HepG2 (cell line): ENCODE data around the gene PPM1M. TPM values are rescaled to one million over a fixed set of nuclear protein-coding genes. Genes with fewer than 3 reads are reported as not detected.
A peak's percentile ranks its signal among the peaks of the same experiment; 100 is the strongest.

ENCODE experiments used
- AKAP8 ChIP-seq: sonication (generic); formaldehyde crosslinking; IDR thresholded peaks from 2 replicates; pipeline ENCODE4 v1.5.1; 2020; ENCODE audit warnings: mild to moderate bottlenecking, missing genetic modification reagents
- CCDC6 ChIP-seq: sonication (generic); formaldehyde crosslinking; IDR thresholded peaks from 2 replicates; pipeline ENCODE4 v1.8.1; 2022; ENCODE audit warnings: mild to moderate bottlenecking, missing genetic modification reagents, moderate library complexity
- ELF3 ChIP-seq: IDR thresholded peaks from 2 replicates; pipeline ENCODE4 v1.6.1; 2016; ENCODE audit warnings: missing genetic modification reagents, missing compliant biosample characterization
- EP300 ChIP-seq, 3 experiments: sonication (generic) in 1 of 3; formaldehyde crosslinking in 1 of 3; IDR thresholded peaks; 2 replicates each; pipeline versions ENCODE4 v1.5.1 to v1.6.1; 2011 to 2020; ENCODE audit warnings: low read depth in 2 of 3, low read length in 2 of 3, borderline replicate concordance in 1 of 3, improper control_type of control experiment in 1 of 3, mild to moderate bottlenecking in 1 of 3, missing genetic modification reagents in 1 of 3, moderate library complexity in 1 of 3
- ISX ChIP-seq: sonication (generic); formaldehyde crosslinking; conservative IDR thresholded peaks from 2 replicates; pipeline ENCODE4 v1.5.0; 2020; ENCODE audit warnings: missing genetic modification reagents
- MXD4 ChIP-seq: IDR thresholded peaks from 2 replicates; pipeline ENCODE4 v1.6.1; 2016; ENCODE audit warnings: mild to moderate bottlenecking, missing biosample characterization, missing genetic modification reagents
- NONO ChIP-seq, 2 experiments: fragments of 450-650 bp in 1 of 2; sonication (generic) in 1 of 2; formaldehyde crosslinking in 1 of 2; IDR thresholded peaks in 1 of 2; conservative IDR thresholded peaks in 1 of 2; 2 replicates each; pipeline versions ENCODE4 v1.6.1 to v1.8.0; 2017 to 2022; ENCODE audit warnings: mild to moderate bottlenecking in 1 of 2, missing genetic modification reagents in 1 of 2, moderate library complexity in 1 of 2
- PHF21A ChIP-seq: sonication (generic); formaldehyde crosslinking; IDR thresholded peaks from 2 replicates; pipeline ENCODE4 v1.5.0; 2020; ENCODE audit warnings: mild to moderate bottlenecking, missing genetic modification reagents
- TAF1 ChIP-seq: sonication (generic); formaldehyde crosslinking; IDR thresholded peaks from 2 replicates; pipeline ENCODE4 v1.4.0; 2020; ENCODE audit warnings: missing genetic modification reagents
- YY1 ChIP-seq: IDR thresholded peaks from 2 replicates; pipeline ENCODE4 v1.6.1; 2011; ENCODE audit warnings: low read length, low read depth, moderate library complexity, mild to moderate bottlenecking; ENCODE audit not compliant: insufficient read depth, insufficient replicate concordance
- ZBTB21 ChIP-seq: sonication (generic); formaldehyde crosslinking; IDR thresholded peaks from 2 replicates; pipeline ENCODE4 v1.4.0; 2020; ENCODE audit warnings: missing genetic modification reagents
- ZNF136 ChIP-seq: sonication (generic); formaldehyde crosslinking; IDR thresholded peaks from 2 replicates; pipeline ENCODE4 v1.8.1; 2022; ENCODE audit warnings: low read depth, mild to moderate bottlenecking, moderate library complexity, missing genetic modification reagents
- ZNF747 ChIP-seq: sonication (generic); formaldehyde crosslinking; IDR thresholded peaks from 2 replicates; pipeline ENCODE4 v1.8.1; 2023; ENCODE audit warnings: missing genetic modification reagents, mild to moderate bottlenecking, borderline replicate concordance
- ZNF772 ChIP-seq: sonication (generic); formaldehyde crosslinking; IDR thresholded peaks from 2 replicates; pipeline ENCODE4 v1.5.0; 2020; ENCODE audit warnings: mild to moderate bottlenecking, missing genetic modification reagents
- polyA plus RNA-seq, 8 experiments: library from polyadenylated mRNA; depleted of rRNA in 3 of 8; stranded (reverse) in 7 of 8; unstranded in 1 of 8; fragments of >200 nt; fragmentation: Illumina TruSeq in 4 of 8; extraction: Trizol in 4 of 8; gene quantifications; 2 replicates each; pipeline versions ENCODE4 v1.2.1 to v1.2.3, GENCODE V29; 2011 to 2016; ENCODE audit warnings: low read depth in 4 of 8, missing spikeins in 1 of 8, mixed read lengths in 1 of 8; ENCODE audit not compliant: insufficient read depth in 1 of 8
- total RNA-seq, 5 experiments: library from RNA; depleted of rRNA; stranded (reverse); fragments of >200 nt; fragmentation: Illumina TruSeq; extraction: Trizol; gene quantifications; 2 replicates each; pipeline ENCODE4 v1.2.3, GENCODE V29; 2016; ENCODE audit warnings: low read depth in 1 of 5
- TF ChIP-seq, protein P1 (sequence below): sonication (generic); formaldehyde crosslinking; IDR thresholded peaks from 2 replicates; pipeline ENCODE4 v1.5.1; 2020; ENCODE audit warnings: mild to moderate bottlenecking, missing genetic modification reagents, moderate library complexity
- TF ChIP-seq, protein P2 (sequence below): IDR thresholded peaks from 2 replicates; pipeline ENCODE4 v1.6.1; 2016; ENCODE audit warnings: low read depth, borderline replicate concordance
- TF ChIP-seq, protein P3 (sequence below): sonication (generic); formaldehyde crosslinking; IDR thresholded peaks from 2 replicates; pipeline ENCODE4 v1.5.0; 2020; ENCODE audit warnings: mild to moderate bottlenecking, missing genetic modification reagents
- TF ChIP-seq, protein P4 (sequence below): sonication (generic); formaldehyde crosslinking; IDR thresholded peaks from 2 replicates; pipeline ENCODE4 v1.8.1; 2023; ENCODE audit warnings: mild to moderate bottlenecking, missing genetic modification reagents
- TF ChIP-seq, protein P5 (sequence below): IDR thresholded peaks from 2 replicates; pipeline ENCODE4 v1.6.1; 2012; ENCODE audit warnings: inconsistent platforms
- TF ChIP-seq, protein P6 (sequence below): sonication (generic); formaldehyde crosslinking; IDR thresholded peaks from 2 replicates; pipeline ENCODE4 v1.8.1; 2023; ENCODE audit warnings: mild to moderate bottlenecking, inconsistent platforms, moderate library complexity, missing genetic modification reagents, borderline replicate concordance
- TF ChIP-seq, protein P7 (sequence below): sonication (generic); formaldehyde crosslinking; IDR thresholded peaks from 2 replicates; pipeline ENCODE4 v1.4.0; 2020; ENCODE audit warnings: mild to moderate bottlenecking, low read depth, missing genetic modification reagents

The PPM1M gene
- total and polyA plus RNA-seq, 2 of the 13 experiments (the other 11 are each of a cell fraction or from before 2014, with no cell fraction given) = 2.5 to 5.9 TPM

DNA sequence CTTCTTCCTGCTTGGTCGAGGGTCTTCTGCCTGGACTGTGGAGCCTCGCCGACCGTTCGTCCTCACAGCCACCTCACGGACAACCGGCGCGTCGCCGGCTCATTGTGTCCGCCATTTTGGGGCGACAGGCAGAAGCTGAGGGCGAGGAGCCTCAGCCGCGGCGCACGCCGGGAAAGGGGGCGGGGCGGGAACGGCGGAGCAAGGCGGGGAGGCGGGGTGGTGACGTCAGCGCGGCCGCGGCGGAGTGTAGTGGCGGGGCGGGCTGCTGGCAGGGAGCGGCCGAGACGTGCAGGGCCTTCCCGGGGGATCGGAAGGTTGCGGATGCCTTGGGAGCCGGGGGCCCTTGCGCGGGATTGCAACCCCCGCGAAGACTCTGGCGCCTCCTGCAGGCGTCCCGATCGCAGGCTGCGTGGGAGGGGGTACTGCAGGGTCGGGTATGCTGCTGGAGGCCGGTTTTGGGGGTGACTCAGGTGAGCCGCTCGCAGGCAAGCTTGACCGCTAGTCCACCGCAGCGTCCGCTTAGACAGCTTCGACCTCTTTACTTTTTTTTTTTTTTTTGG, 33.0 kb downstream of the PPM1M start, which contains the start of gene WDR82 (continued):
- TF ChIP-seq TAF1 (peak; percentile 98), PHF21A (CRISPR knock-in tag) (peak; percentile 47; the same call in 1 of the 2 replicates), ELF3 (0 out of 2 replicates have a peak, but pooled peaks have one; percentile 4), NONO (IDR thresholded peaks at IDR 0.05) (no peak), NONO (CRISPR knock-in tag; conservative IDR thresholded peaks at IDR 0.05) (peak; percentile 89), ZBTB21 (CRISPR knock-in tag) (no peak), ZNF747 (peak; percentile 42; the same call in 1 of the 2 replicates), EP300 (IDR thresholded peaks at IDR 0.05; ENCODE audit: low read depth in 2 of 2, low read length in 2 of 2) (no peak), EP300 (CRISPR knock-in tag; IDR thresholded peaks at IDR 0.05; ENCODE audit: borderline replicate concordance) (0 out of 2 replicates have a peak, but pooled peaks have one; percentile 17), ZNF136 (CRISPR knock-in tag) (0 out of 2 replicates have a peak, but pooled peaks have one; percentile 61), CCDC6 (peak; percentile 76; the same call in 1 of the 2 replicates), YY1 (peak; percentile 97), ZNF772 (CRISPR knock-in tag) (peak; percentile 75), ISX (peak; percentile 77; the same call in 1 of the 2 replicates), AKAP8 (CRISPR knock-in tag) (peak; percentile 55; the same call in 1 of the 2 replicates), MXD4 (CRISPR knock-in tag) (0 out of 2 replicates have a peak, but pooled peaks have one; percentile 17)
- TF ChIP-seq, protein P1, sequence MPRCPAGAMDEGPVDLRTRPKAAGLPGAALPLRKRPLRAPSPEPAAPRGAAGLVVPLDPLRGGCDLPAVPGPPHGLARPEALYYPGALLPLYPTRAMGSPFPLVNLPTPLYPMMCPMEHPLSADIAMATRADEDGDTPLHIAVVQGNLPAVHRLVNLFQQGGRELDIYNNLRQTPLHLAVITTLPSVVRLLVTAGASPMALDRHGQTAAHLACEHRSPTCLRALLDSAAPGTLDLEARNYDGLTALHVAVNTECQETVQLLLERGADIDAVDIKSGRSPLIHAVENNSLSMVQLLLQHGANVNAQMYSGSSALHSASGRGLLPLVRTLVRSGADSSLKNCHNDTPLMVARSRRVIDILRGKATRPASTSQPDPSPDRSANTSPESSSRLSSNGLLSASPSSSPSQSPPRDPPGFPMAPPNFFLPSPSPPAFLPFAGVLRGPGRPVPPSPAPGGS = 0 out of 2 replicates have a peak, but pooled peaks have one; percentile 66
- TF ChIP-seq, protein P2, sequence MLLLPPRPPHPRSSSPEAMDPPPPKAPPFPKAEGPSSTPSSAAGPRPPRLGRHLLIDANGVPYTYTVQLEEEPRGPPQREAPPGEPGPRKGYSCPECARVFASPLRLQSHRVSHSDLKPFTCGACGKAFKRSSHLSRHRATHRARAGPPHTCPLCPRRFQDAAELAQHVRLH (CRISPR knock-in tag) = peak; percentile 77; the same call in 1 of the 2 replicates
- TF ChIP-seq, protein P3, sequence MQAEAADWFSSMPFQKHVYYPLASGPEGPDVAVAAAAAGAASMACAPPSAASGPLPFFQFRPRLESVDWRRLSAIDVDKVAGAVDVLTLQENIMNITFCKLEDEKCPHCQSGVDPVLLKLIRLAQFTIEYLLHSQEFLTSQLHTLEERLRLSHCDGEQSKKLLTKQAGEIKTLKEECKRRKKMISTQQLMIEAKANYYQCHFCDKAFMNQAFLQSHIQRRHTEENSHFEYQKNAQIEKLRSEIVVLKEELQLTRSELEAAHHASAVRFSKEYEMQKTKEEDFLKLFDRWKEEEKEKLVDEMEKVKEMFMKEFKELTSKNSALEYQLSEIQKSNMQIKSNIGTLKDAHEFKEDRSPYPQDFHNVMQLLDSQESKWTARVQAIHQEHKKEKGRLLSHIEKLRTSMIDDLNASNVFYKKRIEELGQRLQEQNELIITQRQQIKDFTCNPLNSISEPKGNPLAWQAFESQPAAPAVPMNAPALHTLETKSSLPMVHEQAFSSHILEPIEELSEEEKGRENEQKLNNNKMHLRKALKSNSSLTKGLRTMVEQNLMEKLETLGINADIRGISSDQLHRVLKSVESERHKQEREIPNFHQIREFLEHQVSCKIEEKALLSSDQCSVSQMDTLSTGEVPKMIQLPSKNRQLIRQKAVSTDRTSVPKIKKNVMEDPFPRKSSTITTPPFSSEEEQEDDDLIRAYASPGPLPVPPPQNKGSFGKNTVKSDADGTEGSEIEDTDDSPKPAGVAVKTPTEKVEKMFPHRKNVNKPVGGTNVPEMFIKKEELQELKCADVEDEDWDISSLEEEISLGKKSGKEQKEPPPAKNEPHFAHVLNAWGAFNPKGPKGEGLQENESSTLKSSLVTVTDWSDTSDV (CRISPR knock-in tag) = 0 out of 2 replicates have a peak, but pooled peaks have one; percentile 65
- TF ChIP-seq, protein P4, sequence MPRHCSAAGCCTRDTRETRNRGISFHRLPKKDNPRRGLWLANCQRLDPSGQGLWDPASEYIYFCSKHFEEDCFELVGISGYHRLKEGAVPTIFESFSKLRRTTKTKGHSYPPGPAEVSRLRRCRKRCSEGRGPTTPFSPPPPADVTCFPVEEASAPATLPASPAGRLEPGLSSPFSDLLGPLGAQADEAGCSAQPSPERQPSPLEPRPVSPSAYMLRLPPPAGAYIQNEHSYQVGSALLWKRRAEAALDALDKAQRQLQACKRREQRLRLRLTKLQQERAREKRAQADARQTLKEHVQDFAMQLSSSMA (CRISPR knock-in tag) = peak; percentile 69; the same call in 1 of the 2 replicates
- TF ChIP-seq, protein P5, sequence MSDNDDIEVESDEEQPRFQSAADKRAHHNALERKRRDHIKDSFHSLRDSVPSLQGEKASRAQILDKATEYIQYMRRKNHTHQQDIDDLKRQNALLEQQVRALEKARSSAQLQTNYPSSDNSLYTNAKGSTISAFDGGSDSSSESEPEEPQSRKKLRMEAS = no peak
- TF ChIP-seq, protein P6, sequence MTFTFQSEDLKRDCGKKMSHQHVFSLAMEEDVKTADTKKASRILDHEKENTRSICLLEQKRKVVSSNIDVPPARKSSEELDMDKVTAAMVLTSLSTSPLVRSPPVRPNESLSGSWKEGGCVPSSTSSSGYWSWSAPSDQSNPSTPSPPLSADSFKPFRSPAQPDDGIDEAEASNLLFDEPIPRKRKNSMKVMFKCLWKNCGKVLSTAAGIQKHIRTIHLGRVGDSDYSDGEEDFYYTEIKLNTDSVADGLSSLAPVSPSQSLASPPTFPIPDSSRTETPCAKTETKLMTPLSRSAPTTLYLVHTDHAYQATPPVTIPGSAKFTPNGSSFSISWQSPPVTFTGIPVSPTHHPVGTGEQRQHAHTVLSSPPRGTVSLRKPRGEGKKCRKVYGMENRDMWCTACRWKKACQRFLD (CRISPR knock-in tag) = no peak
- TF ChIP-seq, protein P7, sequence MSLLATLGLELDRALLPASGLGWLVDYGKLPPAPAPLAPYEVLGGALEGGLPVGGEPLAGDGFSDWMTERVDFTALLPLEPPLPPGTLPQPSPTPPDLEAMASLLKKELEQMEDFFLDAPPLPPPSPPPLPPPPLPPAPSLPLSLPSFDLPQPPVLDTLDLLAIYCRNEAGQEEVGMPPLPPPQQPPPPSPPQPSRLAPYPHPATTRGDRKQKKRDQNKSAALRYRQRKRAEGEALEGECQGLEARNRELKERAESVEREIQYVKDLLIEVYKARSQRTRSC = no peak
